ENCODE results near the gene CYGB.

DNA sequence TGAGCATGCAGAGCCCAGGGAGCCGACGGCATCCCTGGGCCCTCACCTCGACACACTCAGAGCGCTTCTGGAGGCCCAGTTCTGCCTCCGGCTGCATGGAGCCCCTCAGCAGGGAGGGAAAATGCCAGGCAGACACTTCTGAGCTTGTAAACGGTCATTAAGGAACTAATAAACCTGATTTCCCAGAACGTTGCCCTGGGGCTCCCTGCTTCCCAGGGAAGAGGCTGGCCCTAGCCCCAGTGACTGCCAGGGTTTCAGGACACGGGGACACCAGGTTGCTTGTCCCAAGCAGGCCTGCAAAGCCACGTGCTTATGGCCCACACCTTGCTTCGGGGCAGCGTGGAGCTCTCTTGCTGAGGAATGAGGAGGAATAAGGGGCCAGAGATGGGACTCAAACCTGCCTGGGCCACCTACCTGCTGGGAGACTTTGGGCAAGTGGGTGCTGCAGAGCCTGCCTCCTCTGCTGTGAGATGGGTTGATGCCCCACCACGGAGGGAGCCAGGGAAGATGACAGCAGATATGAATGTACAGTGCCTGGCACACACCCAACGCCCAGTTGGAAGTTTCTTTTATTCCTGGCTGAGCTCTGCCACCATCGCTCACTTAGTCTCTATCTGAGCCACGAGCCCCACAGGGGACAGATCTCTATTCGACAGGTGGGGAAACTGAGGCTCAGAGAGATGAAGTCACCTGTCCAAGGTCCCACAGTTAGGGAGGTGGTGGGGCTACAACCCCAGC, 41.7 kb downstream of the CYGB start:
- TF ChIP-seq, protein P1, sequence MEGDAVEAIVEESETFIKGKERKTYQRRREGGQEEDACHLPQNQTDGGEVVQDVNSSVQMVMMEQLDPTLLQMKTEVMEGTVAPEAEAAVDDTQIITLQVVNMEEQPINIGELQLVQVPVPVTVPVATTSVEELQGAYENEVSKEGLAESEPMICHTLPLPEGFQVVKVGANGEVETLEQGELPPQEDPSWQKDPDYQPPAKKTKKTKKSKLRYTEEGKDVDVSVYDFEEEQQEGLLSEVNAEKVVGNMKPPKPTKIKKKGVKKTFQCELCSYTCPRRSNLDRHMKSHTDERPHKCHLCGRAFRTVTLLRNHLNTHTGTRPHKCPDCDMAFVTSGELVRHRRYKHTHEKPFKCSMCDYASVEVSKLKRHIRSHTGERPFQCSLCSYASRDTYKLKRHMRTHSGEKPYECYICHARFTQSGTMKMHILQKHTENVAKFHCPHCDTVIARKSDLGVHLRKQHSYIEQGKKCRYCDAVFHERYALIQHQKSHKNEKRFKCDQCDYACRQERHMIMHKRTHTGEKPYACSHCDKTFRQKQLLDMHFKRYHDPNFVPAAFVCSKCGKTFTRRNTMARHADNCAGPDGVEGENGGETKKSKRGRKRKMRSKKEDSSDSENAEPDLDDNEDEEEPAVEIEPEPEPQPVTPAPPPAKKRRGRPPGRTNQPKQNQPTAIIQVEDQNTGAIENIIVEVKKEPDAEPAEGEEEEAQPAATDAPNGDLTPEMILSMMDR (IDR thresholded peaks at IDR 0.05) = no peak
- no peak for TF ChIP-seq POLR2A (IDR thresholded peaks at IDR 0.05)

Measured in esophagus squamous epithelium (tissue), 4 donors.